ENCODE measurements around the gene SLCO3A1. TPM values are rescaled to one million over a fixed set of nuclear protein-coding genes. Genes with fewer than 3 reads are reported as not detected.
"Not testable (repeated sequence)": the region's sequence is repeated elsewhere in the genome, so short reads cannot be mapped to it uniquely, and the experiment has no call there.

Gene SLCO3A1
- total RNA-seq, 2 donors from 2014 or later = 7.2 to 11.4 TPM

GRCh38 chr15:92069308-92070250 is 216.1 kb downstream of the SLCO3A1 start:
- 81 to 87% methylated on average over 14 to 20 of the region's 20 CpGs for WGBS, 2 experiments (ENCODE audit: insufficient coverage in 1 of 2, insufficient read length in 1 of 2)
- no peak for TF ChIP-seq CTCF (conservative IDR thresholded peaks at IDR 0.05)
- no peaks in the 10 kb centered on the region for H3K27me3 Mint-ChIP-seq (ENCODE audit: insufficient read depth)

DNA sequence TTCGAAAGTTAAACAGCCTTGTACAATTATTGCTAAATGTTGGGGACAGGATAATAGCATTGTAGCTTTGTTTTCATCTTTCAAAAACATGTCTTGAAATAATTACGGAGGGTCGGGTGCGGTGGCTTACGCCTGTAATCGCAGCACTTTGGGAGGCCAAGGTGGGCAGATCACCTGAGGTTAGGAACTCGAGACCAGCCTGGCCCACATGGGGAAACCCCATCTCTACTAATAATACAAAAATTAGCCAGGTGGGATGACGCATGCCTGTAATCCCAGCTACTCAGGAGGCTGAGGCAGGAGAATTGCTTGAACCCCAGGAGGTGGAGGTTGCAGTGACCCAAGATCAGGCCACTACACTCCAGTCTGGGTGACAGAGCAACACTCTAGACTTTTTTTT is 216.7 kb downstream of the SLCO3A1 start:
- not testable (repeated sequence) for DNase-seq; H3K27me3 ChIP-seq (ENCODE audit: control insufficient read depth, insufficient read depth, low read length, poor library complexity, severe bottlenecking); H3K4me1 ChIP-seq (ENCODE audit: control insufficient read depth, insufficient read depth, low read length); H3K27ac Mint-ChIP-seq; H3K9me3 ChIP-seq (ENCODE audit: control insufficient read depth, low read length); H3K36me3 ChIP-seq (ENCODE audit: control insufficient read depth, insufficient read depth, low read length); H3K27me3 Mint-ChIP-seq (ENCODE audit: insufficient read depth); H3K9me3 Mint-ChIP-seq; H3K4me3 Mint-ChIP-seq; H3K9ac ChIP-seq (ENCODE audit: extremely low read depth, low read length, poor library complexity, severe bottlenecking); H3K36me3 Mint-ChIP-seq (ENCODE audit: low read depth); H3K27ac ChIP-seq (ENCODE audit: low read depth, low read length); H3K4me3 ChIP-seq (ENCODE audit: low read length)
- peaks cover 28% of the 10 kb centered on the region for H3K4me1 Mint-ChIP-seq
- 96 to 99% methylated on average over 7 to 8 of the region's 8 CpGs for WGBS, 2 experiments (ENCODE audit: insufficient coverage in 1 of 2, insufficient read length in 1 of 2)

More at GRCh38 chr15:92069308-92070250, 216.1 kb downstream of the SLCO3A1 start:
- Histone ChIP-seq H3K4me1 (ENCODE audit: control insufficient read depth, insufficient read depth, low read length) (peaks cover 5% of the 10 kb centered on the region), H3K27me3 (ENCODE audit: control insufficient read depth, insufficient read depth, low read length, poor library complexity, severe bottlenecking) (no peaks in the 10 kb centered on the region), H3K27ac (ENCODE audit: low read depth, low read length) (no peak overlapping the region), H3K9ac (ENCODE audit: extremely low read depth, low read length, poor library complexity, severe bottlenecking) (no peak overlapping the region), H3K36me3 (ENCODE audit: control insufficient read depth, insufficient read depth, low read length) (no peaks in the 10 kb centered on the region), H3K9me3 (ENCODE audit: control insufficient read depth, low read length) (no peaks in the 10 kb centered on the region), H3K4me3 (ENCODE audit: low read length) (no peak overlapping the region)
- H3K36me3 Mint-ChIP-seq (ENCODE audit: low read depth) = no peaks in the 10 kb centered on the region
- DNase-seq = no peak
- no peak overlapping the region for H3K27ac Mint-ChIP-seq
- H3K9me3 Mint-ChIP-seq = no peaks in the 10 kb centered on the region
- no peak overlapping the region for H3K4me3 Mint-ChIP-seq
- H3K4me1 Mint-ChIP-seq = peaks cover 25% of the 10 kb centered on the region

DNA sequence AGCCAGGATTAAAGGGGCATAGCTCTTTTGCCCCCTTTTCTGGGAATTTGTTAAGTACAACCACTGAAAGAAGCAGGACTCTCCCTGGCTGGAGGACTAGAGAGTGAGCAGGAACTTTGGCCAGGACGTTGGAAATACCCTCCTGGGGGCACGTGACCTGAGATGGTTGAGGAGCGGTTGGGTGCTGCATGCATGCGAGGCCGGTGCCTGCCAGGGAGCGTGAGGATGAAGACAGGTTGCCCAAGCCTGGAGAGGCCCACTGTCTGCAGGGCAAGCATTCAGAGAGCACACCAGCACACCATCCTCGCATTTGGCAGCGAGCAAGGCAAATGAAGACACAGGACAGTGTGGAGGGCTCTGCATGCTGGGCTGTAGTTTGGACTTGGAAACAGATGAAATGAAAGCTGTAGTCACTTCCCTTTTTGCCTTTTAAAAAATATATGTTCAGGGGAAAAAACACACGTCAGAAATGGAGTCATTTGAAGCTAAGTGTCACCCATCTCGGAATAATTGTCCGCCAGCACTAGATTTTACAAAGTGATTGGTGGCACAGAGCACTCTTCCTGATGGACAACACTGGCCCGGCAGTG is 217.6 kb downstream of the SLCO3A1 start:
- Histone ChIP-seq H3K27ac (ENCODE audit: low read depth, low read length) (no peak overlapping the region), H3K4me3 (ENCODE audit: low read length) (no peak overlapping the region), H3K4me1 (ENCODE audit: control insufficient read depth, insufficient read depth, low read length) (peaks cover 5% of the 10 kb centered on the region), H3K9ac (ENCODE audit: extremely low read depth, low read length, poor library complexity, severe bottlenecking) (no peak overlapping the region), H3K27me3 (ENCODE audit: control insufficient read depth, insufficient read depth, low read length, poor library complexity, severe bottlenecking) (no peaks in the 10 kb centered on the region), H3K9me3 (ENCODE audit: control insufficient read depth, low read length) (no peaks in the 10 kb centered on the region), H3K36me3 (ENCODE audit: control insufficient read depth, insufficient read depth, low read length) (no peaks in the 10 kb centered on the region)
- WGBS, 2 experiments (ENCODE audit: insufficient coverage in 1 of 2, insufficient read length in 1 of 2) = 71 to 72% methylated on average over 12 of the region's 12 CpGs
- H3K4me1 Mint-ChIP-seq = peaks cover 28% of the 10 kb centered on the region
- TF ChIP-seq CTCF (conservative IDR thresholded peaks at IDR 0.05) = no peak
- no peaks in the 10 kb centered on the region for H3K36me3 Mint-ChIP-seq (ENCODE audit: low read depth)
- H3K4me3 Mint-ChIP-seq = no peak overlapping the region
- no peaks in the 10 kb centered on the region for H3K9me3 Mint-ChIP-seq
- no peaks in the 10 kb centered on the region for H3K27me3 Mint-ChIP-seq (ENCODE audit: insufficient read depth)
- DNase-seq = no peak
- no peak overlapping the region for H3K27ac Mint-ChIP-seq

Data from endodermal cell (in vitro differentiated cells).